Parathyroid adenoma (tissue), 2 donors: ENCODE results near the gene USP8.

ENCODE experiments used
- H2AFZ ChIP-seq: fragments of 300-600 bp; sonication (generic); one replicate; pipeline ENCODE4 v1.7.0; 2017; ENCODE audit warnings: antibody characterized with exemption, mild to moderate bottlenecking
- H3K27ac ChIP-seq: fragments of 300-600 bp; sonication (generic); one replicate; pipeline ENCODE4 v1.7.0; 2017
- H3K27me3 ChIP-seq: fragments of 300-600 bp; sonication (generic); one replicate; pipeline ENCODE4 v1.7.0; 2017; ENCODE audit warnings: low read length; ENCODE audit not compliant: control insufficient read depth, insufficient read depth
- H3K36me3 ChIP-seq: fragments of 300-600 bp; sonication (generic); one replicate; pipeline ENCODE4 v1.7.0; 2017; ENCODE audit warnings: low read length; ENCODE audit not compliant: control insufficient read depth, insufficient read depth
- H3K4me1 ChIP-seq: fragments of 300-600 bp; sonication (generic); one replicate; pipeline ENCODE4 v1.7.0; 2017; ENCODE audit warnings: control low read depth
- H3K4me2 ChIP-seq: fragments of 300-600 bp; sonication (generic); one replicate; pipeline ENCODE4 v1.7.0; 2017; ENCODE audit warnings: low read length
- H3K4me3 ChIP-seq: fragments of 300-600 bp; sonication (generic); one replicate; pipeline ENCODE4 v1.7.0; 2017; ENCODE audit warnings: low read depth, low read length
- H3K79me2 ChIP-seq: fragments of 300-600 bp; sonication (generic); one replicate; pipeline ENCODE4 v1.7.0; 2017; ENCODE audit warnings: control low read depth
- H3K9ac ChIP-seq: fragments of 300-600 bp; sonication (generic); one replicate; pipeline ENCODE4 v1.7.0; 2017; ENCODE audit warnings: mild to moderate bottlenecking
- H3K9me3 ChIP-seq: fragments of 300-600 bp; sonication (generic); one replicate; pipeline ENCODE4 v1.7.0; 2017; ENCODE audit warnings: low read length; ENCODE audit not compliant: control insufficient read depth
- TF ChIP-seq, protein P1 (sequence below): fragments of 300-600 bp; sonication (generic); IDR thresholded peaks from one replicate; pipeline ENCODE4 v1.7.0; 2017; ENCODE audit warnings: antibody characterized with exemption, mild to moderate bottlenecking
- donor health status: primary hyperparathyroidism.

Gene USP8

DNA sequence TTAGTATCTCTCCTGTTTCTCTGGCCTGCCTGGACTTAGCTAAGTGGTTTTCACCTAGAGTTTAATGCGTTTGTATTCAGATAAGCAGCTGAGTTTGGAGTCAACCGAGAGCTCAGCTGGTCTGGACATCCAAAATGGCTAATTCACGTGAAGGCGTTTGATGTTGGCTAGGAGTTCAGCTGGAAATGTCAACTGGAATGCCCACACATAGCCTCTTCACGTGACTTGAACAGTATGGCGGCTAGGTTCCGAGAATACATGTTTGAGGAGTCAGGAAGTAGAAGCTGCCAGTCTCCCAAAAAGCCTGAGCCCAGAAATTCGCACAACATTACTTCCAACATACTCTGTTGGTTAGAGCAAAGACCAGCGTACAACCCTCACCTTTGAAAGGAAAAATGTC lies 2.2 kb downstream of the USP8 start:
- Histone ChIP-seq H3K79me2 (peaks cover 16% of the 10 kb centered on the region), H3K9me3 (no peaks in the 10 kb centered on the region), H3K27me3 (no peaks in the 10 kb centered on the region), H3K9ac (no peak overlapping the region), H3K36me3 (no peaks in the 10 kb centered on the region), H3K4me1 (no peaks in the 10 kb centered on the region), H3K4me3 (no peak overlapping the region), H2AFZ (no peak overlapping the region), H3K27ac (no peak overlapping the region), H3K4me2 (no peak overlapping the region)
- TF ChIP-seq, protein P1, sequence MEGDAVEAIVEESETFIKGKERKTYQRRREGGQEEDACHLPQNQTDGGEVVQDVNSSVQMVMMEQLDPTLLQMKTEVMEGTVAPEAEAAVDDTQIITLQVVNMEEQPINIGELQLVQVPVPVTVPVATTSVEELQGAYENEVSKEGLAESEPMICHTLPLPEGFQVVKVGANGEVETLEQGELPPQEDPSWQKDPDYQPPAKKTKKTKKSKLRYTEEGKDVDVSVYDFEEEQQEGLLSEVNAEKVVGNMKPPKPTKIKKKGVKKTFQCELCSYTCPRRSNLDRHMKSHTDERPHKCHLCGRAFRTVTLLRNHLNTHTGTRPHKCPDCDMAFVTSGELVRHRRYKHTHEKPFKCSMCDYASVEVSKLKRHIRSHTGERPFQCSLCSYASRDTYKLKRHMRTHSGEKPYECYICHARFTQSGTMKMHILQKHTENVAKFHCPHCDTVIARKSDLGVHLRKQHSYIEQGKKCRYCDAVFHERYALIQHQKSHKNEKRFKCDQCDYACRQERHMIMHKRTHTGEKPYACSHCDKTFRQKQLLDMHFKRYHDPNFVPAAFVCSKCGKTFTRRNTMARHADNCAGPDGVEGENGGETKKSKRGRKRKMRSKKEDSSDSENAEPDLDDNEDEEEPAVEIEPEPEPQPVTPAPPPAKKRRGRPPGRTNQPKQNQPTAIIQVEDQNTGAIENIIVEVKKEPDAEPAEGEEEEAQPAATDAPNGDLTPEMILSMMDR, result no peak

DNA sequence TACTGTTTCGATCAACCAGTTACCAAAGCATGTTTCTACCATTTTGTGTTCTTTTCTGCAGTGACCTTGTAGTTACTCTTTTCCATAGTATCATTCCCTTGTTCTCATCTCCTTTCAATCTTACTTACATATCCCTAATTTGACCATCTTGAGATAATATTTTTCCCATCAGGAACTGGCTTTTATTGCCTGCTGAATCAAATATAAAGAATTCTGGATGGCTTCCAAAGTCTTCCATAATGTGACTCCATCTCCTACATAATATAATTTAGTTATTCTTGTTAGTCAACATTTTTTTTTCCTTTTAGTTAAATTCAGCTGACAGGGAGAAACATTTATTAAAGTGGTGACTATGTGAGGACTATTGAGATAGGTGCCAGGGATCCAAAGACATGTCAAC lies 7.0 kb downstream of the USP8 start:
- no peak overlapping the region for H3K9ac ChIP-seq
- no peaks in the 10 kb centered on the region for H3K27me3 ChIP-seq
- H3K27ac ChIP-seq, result no peak overlapping the region
- no peaks in the 10 kb centered on the region for H3K4me1 ChIP-seq
- no peaks in the 10 kb centered on the region for H3K9me3 ChIP-seq
- H3K4me2 ChIP-seq, result no peak overlapping the region
- H3K36me3 ChIP-seq, result no peaks in the 10 kb centered on the region
- H3K79me2 ChIP-seq, result peaks cover 24% of the 10 kb centered on the region
- H2AFZ ChIP-seq, result no peak overlapping the region
- TF ChIP-seq, protein P1, result no peak
- H3K4me3 ChIP-seq, result no peak overlapping the region

DNA sequence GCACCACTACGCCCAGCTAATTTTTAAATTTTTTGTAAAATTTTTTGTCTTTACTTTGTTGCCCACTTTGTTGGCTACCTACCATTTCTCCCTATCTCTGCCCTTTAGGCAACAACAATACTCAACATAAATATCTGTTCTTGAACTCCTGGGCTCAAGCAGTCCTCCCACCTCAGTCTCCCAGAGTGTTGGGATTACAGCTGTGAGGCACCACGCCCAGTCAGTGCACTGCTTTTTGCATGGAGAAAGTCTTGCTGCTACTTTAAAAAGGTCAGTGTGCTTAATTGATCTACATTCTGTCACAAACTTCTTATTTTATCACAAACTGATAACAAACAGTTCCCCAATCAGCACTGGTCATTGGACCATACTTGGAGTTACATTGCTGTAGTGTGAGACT lies 8.0 kb downstream of the USP8 start:
- H3K9ac ChIP-seq, result no peak overlapping the region
- H2AFZ ChIP-seq, result no peak overlapping the region
- no peak overlapping the region for H3K4me2 ChIP-seq
- no peak overlapping the region for H3K27ac ChIP-seq
- TF ChIP-seq, protein P1, result no peak
- no peak overlapping the region for H3K4me3 ChIP-seq
- no peaks in the 10 kb centered on the region for H3K27me3 ChIP-seq
- no peaks in the 10 kb centered on the region for H3K36me3 ChIP-seq
- H3K79me2 ChIP-seq, result peaks cover 21% of the 10 kb centered on the region
- no peaks in the 10 kb centered on the region for H3K4me1 ChIP-seq
- no peaks in the 10 kb centered on the region for H3K9me3 ChIP-seq

DNA sequence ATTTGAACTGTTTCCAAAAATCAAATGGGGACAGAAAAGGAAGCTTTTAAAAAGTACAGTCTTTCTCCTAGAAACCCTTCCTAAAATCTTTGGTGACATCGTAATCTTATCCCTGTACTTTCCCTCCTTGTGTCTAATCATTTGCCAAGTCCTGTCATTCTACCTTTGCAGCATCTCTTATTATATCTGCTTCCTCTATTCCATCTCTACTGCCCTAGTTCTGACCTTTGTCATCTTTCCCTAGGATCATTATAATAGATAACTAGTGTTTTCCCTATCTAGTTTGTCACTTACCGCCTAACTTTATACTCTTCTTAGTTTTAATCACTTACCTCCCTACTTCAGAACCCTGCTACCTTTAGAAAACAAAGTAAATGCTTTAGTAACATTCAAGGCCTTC lies 11.6 kb downstream of the USP8 start:
- no peak overlapping the region for H2AFZ ChIP-seq
- H3K4me1 ChIP-seq, result no peaks in the 10 kb centered on the region
- no peaks in the 10 kb centered on the region for H3K27me3 ChIP-seq
- H3K4me2 ChIP-seq, result no peak overlapping the region
- peaks cover 16% of the 10 kb centered on the region for H3K79me2 ChIP-seq
- H3K36me3 ChIP-seq, result no peaks in the 10 kb centered on the region
- no peak overlapping the region for H3K4me3 ChIP-seq
- no peak overlapping the region for H3K27ac ChIP-seq
- H3K9me3 ChIP-seq, result no peaks in the 10 kb centered on the region
- TF ChIP-seq, protein P1, result no peak
- H3K9ac ChIP-seq, result no peak overlapping the region

DNA sequence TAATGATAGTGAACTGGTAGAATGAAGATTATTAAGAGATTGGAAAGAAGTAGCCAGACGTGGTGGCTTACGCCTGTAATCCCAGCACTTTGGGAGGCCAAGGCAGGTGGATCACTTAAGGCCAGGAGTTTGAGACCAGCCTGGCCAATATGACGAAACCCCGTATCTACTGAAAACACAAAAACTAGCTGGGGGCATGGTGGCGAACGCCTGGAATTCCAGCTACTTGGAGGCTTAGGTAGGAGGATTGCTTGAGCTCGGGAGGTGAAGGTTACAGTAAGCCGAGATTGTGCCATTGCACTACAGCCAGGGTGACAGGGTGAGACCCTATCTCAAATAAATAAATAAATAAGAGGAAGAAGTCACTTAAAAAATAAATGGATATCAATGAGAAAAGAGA lies 14.0 kb downstream of the USP8 start:
- no peaks in the 10 kb centered on the region for H3K4me1 ChIP-seq
- H3K36me3 ChIP-seq, result no peaks in the 10 kb centered on the region
- no peak overlapping the region for H3K27ac ChIP-seq
- H3K4me2 ChIP-seq, result no peak overlapping the region
- H3K27me3 ChIP-seq, result no peaks in the 10 kb centered on the region
- no peaks in the 10 kb centered on the region for H3K9me3 ChIP-seq
- TF ChIP-seq, protein P1, result no peak
- H3K4me3 ChIP-seq, result no peak overlapping the region
- H2AFZ ChIP-seq, result no peak overlapping the region
- H3K9ac ChIP-seq, result no peak overlapping the region
- H3K79me2 ChIP-seq, result peaks cover 16% of the 10 kb centered on the region
